GM19468 (cell line): ENCODE measurements around the gene EPHX1.
A peak's percentile ranks its signal among the peaks of the same experiment; 100 is the strongest.
"Not testable (repeated sequence)": the region's sequence is repeated elsewhere in the genome, so short reads cannot be mapped to it uniquely, and the experiment has no call there.

Experiments
- ATAC-seq: cut with Tn5 transposase; IDR thresholded peaks from one replicate; pipeline ENCODE4 v1.9.1; 2021; ENCODE audit warnings: mild to moderate bottlenecking, moderate library complexity, moderate number of reproducible peaks; ENCODE audit not compliant: unreplicated experiment; ENCODE audit errors: extremely low read depth

Gene EPHX1

DNA sequence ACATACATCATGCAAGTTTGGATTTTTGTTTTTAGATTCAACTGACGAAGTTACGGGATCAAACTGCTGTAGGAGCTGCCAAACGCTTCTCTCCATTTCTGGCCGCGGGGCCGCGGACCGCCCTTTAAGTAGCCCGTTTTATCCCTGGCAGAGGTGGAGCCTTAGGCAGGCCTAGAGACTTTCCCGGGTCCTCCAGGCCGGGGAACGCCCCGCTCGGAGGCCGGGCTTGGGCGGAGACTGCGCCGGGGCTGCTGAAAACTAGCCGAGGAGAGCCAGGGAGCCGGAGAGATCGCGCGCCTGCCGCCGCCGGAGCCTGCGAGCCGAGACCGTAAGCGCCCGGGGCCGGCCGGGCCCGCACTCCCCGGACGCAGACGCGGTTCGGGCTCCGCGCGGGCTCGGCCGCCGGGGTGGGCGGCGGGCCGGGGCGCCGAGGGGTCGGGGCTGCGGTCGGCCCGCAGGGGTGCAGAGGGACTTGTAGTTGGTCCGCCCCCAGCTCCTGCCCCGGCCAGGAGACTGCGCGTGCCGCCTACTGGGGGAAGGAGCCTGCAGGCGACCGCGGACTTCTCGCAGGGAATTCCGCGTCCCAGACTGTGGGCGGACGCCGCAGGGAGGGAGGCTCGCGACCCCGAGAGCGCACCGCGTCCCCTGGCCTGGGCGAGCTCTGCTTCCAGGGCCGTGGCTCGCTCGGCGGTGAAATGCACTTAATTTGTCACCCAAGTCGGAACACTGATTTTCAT lies at the start of gene EPHX1:
TSS of gene EPHX1 (plus strand) at position 283 of the 737 bp plus-strand sequence. CDS start 18,606 bp downstream, outside the sequence.
- ATAC-seq: peak; percentile 93

DNA sequence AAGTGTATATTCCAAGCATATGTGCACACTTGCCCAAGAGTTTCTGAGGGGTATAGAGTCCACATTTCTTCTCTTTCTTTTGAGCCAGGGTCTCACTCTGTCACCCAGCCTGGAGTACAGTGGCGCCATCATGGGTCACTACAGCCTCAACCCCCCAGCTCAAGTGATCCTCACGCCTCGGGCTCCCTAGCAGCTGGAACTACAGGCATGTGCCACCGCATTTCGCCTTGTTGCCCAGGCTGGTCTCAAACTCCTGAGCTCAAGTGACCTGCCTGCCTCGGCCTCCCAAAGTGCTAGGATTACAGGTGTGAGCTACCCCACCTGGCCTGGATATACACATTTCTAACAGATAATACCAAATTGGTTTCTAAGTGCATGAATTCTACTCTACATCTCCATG lies 49.4 kb upstream of the EPHX1 start:
- ATAC-seq: no peak

DNA sequence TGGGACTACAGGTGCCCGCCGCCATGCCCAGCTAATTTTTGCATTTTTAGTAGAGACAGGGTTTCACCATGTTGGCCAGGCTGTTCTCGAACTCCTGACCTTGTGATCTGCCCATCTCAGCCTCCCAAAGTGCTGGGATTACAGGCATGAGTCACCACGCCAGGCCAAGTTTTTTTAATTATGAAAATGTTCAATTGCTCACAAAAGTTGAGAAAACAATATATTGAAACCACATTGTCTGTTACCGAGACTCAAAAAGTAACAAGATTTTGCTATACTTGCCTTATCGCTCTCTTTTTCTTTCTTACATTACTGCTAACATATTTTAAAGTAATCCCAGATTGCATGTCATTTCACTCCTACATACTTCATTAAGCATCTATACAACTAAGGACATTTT lies 48.5 kb upstream of the EPHX1 start:
- not testable (repeated sequence) for ATAC-seq

DNA sequence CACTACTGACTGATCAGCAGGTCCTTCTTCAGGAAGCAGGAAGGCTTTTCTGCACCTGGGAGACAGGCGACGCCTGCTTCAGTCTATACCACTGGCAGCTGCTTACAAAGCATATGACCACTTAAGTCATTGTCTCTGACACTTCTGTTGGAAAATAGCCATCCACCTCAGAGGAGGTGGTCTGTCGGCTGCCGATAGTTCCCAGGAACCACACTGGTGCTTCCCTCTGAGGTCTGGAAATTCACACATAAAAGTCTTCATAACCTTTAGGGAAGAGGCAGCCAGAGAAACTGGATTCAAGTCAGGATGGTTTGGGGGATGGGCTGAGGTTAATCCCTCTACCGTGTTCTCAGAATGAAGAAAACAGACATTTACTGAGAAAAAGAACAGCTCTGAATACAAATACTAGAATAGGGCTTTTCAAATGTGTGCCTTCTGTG lies 47.9 kb upstream of the EPHX1 start:
- no peak for ATAC-seq

DNA sequence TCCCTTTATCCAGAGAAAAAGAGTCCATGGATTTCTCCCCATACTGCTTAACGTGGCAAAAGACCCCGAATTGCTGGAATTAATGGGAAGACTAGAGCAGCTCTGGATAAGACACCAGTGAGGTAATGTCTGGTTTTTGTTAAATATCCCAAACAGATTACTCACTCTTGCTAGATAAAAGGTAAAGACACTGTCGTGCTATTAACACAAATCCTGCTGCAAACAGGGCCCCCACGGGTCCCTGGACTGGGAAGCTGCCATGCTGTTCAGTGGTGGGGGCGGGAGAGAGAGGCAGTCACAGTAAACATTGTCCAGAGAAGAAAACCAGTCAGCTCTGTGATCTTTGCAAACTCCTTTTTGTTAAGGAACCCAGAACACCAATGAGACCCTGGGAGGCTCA lies 47.5 kb upstream of the EPHX1 start:
- ATAC-seq: no peak

DNA sequence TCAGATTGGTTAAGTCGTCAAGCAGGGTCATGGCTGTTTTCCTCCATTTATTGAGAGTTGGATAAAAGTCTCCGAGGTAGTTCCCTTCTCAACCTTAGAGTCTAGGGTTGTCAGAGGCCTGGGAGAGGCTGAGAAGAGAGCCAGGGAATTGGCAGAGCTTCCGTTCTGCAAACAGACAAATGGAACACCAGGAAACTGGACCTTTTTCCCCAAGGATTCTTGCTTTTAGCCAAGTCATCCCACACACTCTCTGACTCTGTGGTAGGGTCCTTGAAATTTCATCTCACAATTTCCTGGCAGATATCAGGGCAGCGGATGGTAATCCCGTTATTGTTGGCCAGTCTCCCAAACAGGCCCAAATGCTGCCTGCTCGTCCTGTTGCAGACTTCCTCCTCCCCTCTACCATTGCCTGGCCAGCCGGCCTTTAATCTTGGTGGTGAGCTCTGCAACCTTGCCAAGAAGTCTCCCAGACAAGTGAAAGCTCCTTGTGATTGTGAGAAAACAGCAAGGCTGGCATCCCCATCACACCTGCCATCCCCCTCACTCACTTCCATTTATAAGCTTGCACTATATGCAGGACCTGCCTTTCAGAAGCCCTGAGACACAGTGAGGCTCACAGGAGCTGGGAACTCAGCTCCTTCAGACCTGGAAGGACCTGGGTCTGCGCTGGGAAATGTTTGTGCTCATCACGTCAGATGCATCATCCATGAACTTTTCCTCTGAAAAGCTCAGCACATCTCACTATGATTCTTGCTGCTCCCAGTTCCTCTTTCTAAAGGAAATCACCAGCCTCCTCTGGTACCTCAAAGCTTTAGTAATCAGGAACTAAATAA lies 46.0 kb upstream of the EPHX1 start:
- no peak for ATAC-seq

DNA sequence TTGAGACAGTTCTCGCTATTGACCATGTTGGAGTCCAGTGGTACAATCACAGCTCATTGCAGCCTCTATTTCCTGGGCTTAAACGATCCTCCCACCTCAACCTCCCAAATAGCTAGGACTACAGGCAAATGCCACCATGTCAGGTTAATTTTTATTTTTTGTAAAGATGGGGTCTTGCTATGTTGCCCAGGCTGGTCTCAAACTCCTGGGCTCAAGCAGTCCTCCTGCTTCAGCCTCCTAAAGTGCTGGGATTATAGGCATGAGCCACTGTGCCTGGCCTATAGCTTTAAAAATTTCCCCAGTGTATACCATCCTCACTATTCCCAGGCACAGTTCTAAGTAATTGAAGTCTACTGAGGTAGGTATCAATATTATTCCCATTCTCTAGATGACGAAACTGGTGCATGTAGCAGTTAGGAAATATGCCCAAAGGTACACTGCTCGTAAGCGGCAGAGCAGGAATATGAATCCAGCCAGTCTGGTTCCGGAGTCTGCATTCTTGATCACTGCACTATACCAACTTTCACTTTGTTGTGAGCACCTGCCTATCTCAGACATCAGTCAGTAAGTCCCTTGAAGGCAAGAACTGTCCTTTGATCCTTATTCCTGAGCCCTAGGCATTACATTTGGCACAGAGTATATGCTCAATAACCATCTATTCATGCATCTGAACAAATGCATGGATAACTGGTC lies 43.8 kb upstream of the EPHX1 start:
- ATAC-seq: no peak

DNA sequence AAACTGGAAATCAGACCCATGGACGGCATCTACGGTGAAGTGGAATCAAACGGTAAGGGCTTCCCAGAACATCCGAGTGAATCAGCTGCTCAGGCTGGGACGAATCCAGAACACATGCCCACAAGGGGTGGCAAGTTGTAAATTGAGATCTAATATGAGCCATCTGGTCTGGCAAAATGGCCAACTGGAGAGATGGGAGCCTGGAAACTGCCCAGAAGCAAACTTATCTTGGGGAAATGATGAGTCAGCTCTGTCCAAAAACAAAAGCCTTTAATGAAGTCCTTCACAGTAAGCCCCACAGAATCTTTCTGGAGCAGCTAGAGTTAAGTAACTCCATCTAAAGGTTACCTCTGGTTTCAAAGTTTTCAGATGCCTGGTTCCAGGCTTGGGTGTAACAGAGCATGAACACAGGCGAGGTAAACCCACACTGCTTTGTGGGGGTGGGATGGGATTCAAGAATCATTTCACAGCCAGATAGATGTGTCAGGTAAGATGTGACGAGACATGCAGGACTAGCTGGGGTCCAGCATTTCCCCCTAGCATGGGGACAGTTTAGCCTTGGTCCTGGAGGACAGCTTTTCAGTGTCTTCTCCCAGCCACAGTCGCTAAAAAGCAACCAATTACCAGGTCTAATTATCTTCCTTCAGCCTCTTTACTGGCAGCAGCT lies 42.8 kb upstream of the EPHX1 start:
- no peak for ATAC-seq

DNA sequence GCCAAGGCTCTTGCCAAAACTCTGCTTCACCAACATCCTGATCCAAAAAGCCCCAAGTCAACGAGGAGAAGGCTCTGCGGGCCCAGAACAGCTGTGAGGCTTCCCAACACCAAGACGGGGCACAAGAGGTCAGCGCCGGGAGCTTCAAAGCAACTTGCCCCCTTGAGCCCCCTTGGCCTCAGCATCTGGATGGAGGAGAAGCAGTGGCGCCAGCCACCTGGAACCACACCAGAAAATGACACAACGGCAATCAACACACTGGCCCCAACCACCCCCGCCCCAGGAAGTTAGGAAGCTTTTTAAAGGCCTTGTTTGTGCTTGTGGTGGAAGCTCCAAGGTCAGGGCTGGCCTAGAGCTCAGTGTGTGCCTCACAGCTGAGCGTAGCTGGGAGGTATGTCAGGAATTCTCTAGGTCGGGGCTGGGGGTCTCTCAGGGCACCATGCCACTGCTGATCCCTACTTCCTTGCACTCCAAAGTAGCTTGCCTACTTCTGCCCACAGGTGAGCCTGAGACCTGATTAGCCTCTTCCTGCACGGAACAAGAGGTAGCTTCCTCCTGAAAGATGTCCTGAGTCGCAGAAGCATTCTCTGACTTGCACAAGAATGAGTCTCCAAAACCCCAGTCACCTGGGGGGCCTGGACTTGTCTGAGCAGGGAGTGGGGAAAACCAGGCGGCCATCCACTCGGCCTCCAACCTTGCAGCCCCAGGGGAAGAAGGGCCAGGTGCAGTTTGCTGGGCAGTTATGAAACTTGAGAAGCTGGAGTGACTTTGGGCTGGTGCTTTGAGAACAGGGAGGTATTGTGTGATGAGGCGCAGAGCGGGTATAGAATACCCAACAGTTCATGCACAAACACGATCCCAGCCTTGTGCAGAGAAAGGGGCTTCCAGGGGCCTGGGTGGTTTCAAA lies 42.0 kb upstream of the EPHX1 start:
- ATAC-seq: no peak

DNA sequence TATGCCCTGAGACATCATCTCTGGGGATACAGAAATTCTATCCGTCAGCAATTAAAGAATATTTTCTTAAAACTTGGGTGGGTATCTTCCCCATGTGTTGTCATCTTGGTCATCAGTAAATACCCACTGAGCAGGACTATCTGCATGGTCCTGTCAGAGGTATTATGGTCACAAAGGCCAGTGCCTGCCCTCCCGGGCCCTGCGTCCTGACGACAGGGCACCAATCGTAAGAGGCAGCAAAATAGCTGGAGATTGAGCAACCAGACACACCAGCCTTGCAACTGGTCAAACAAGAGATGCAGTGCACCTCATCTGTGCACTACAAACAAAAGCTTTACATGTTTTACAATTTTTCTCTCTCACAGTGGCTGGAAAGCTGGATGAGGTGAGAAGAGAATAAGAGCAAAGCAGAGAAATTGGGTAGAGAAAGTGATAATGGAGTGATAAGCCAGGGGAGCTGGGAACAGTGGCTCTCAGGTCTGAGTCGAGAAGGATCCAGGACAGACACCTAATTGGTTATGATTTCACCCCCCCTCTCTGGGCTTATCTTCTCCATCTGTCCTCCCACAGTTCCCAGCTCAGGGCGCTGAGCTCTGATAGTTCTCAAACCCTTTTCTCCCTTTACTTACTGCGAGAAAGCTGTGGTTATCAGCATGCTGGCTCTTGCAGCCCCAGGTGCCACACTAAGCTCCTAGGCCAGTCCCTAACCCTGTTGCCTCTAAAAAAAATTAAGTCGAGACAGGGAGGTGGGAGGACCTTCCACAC lies 41.1 kb upstream of the EPHX1 start:
- no peak for ATAC-seq

DNA sequence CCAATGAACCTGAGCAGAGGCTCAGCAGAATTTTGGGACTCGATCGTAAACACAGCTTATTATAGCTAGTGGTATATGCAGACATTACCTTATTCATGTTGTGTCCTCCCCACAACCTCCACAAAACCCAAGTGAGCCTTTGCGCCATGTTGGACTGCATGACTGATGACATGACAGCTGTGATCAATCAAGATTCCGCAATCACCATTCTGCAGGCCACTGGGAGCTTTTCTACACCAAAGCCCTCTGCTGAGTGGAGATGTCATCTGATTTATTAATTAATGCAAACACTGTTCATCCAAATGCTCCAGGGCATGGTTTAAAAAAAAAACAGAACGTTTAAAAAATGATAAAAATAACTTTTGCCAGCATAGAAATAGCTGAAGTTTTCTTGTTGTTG lies 40.2 kb upstream of the EPHX1 start:
- no peak for ATAC-seq

DNA sequence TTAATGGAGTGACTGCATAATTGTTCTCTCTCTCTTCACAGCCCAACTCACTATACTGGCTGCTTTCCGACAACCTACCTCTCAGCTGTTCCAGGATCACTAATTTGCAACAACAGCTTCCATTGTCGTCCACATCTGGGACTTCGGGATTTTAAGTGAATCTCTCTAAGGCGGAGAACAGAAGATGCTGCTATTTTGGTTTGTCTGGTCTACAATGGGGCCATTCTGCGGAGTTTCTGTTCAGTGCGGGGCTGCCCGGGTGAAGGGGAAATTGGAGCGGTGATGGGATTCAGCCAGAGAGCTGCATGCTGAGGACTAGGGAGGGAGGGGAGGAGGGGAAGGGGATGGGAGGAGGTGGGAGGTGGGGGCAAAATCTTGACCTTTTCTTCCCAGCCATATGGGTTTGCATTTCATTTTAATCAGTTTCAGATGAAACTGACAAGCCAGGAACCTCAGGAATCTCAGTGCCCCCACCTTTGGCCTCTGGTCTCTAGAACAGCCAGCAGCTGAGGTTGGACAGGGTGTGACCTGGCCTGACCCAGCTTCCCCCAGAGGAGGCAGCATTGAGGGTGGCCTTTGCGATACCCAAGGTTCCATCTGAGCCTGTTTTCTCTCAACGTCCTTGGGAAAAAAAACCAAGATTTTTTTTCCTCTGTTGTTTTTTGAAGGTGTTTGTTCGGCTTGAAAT lies 39.2 kb upstream of the EPHX1 start:
- ATAC-seq: no peak

DNA sequence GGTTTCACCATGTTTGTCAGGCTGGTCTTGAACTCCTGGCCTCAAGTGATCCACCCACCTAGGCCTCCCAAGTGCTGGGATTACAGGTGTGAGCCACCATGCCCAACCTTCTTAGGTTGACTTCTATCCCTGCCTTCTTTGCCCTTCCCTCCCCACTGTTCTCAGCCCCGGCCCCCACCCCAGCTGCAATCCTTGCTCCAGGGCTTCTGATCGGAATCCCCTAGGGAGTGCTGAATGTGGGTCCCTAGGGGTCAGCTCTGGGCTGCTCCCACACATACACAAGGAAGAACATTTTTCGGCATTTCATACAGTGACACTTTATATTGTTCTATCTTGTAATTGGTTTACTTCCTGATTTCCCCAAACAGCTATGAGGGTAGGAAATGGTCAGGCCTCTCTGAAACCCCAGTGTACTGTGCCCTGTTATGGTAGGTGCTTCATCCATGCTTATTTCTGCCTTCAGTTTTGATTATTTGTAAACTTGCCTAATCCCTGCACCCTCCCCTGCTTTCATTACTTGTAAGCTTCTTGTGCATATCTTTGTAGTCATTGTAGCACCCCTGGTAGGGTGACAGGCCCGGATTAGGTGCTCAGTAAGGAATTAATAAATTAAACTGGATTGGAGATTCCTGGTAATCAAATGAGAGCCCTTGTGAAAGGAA lies 38.1 kb upstream of the EPHX1 start:
- no peak for ATAC-seq

DNA sequence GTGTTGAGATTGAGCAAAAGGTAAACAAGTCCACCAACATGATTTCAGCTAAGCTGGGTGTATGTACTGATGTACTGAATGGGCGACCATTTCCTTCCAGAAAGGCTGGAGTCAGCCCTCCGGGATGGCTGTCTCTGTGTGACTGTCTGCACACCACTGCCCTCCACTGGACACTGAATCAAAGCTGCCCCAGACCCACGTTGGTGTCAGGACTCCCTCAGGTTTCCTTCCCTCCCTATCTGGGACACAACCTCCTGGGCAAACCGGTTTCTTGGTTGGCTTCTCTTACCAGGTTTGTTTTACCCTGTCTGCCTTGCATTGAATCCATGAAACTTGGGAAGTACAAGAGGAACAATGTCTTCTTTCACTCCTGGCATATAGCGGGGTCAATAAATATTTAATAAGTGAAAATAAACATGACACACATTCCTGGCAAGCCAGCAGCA lies 37.6 kb upstream of the EPHX1 start:
- no peak for ATAC-seq

DNA sequence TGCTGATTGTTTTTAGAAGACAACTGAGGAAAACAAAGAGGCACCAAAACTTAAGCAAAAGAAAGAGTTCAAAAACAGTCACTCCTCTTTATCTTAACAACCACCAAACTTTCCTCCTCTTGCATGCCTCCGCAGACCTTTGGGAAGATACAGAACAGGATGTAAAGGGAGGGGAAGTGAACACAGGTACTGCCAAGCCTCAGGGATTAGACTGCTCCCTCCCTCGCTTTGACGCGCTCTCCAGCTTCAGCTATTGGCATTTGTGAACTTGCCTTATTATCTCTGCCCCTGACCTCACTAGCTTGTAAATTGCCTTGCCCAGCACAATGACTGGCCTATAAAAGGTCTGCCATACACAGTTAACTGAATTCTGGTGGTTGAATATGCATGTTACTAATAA lies 37.1 kb upstream of the EPHX1 start:
- no peak for ATAC-seq

DNA sequence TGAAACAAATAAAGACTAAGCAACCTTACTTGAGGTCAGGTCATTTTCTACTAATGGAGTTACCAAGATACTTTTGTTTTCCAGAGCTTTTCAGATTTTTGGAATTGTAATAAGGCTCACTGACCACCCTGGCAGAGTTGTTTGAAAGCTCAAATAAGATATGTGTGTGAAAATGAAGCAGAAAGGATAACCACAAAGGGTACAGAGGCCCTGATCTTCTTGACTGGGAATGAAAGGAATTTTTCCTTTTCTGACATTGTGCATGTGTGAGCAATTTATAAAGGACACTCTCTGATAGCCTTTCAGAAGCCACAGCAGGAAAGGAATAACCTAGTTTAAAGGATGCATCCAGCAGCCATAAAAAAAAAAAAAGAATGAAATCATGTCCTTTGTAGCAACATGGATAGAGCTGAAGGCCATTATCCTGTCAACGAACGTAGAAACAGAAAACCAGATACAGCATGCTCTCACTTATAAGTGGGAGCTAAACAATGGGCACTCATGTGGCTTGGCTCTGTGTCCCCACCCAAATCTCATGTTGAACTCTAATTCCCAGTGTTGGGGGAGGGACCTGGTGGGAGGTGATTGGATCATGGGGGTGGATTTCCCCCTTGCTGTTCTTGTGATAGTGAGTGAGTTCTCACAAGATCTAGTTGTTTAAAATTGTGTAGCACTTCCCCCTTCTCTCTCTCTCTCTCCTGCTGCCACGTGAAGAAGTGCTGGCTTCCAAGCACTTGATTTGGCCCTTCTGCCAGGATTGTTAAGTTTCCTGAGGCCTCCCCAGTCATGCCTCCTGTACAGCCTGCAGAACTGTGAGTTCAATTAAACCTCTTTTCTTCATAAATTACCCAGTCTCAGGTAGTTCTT lies 35.4 kb upstream of the EPHX1 start:
- no peak for ATAC-seq

DNA sequence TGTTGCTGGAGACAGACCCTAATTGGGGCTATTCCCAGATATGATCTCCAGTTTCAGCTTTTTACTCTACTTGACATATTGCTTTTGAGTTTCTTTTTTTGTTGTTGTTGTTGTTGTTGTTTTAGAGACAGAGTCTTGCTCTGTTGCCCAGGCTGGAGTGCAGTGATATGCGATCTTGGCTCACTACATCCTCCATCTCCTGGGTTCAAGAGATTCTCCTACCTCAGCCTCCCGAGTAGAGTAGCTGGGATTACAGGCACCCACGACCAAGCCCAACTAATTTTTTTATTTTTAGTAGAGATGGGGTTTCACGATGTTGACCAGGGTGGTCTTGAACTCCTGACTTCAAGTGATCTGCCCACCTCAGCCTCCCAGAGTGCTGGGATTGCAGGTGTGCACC lies 33.6 kb upstream of the EPHX1 start:
- no peak for ATAC-seq
